ENCODE measurements around the gene CHRD. TPM values are rescaled to one million over a fixed set of nuclear protein-coding genes. Genes with fewer than 3 reads are reported as not detected.

Gene CHRD
- total RNA-seq, 1 experiment from 2014 or later: not detected

DNA sequence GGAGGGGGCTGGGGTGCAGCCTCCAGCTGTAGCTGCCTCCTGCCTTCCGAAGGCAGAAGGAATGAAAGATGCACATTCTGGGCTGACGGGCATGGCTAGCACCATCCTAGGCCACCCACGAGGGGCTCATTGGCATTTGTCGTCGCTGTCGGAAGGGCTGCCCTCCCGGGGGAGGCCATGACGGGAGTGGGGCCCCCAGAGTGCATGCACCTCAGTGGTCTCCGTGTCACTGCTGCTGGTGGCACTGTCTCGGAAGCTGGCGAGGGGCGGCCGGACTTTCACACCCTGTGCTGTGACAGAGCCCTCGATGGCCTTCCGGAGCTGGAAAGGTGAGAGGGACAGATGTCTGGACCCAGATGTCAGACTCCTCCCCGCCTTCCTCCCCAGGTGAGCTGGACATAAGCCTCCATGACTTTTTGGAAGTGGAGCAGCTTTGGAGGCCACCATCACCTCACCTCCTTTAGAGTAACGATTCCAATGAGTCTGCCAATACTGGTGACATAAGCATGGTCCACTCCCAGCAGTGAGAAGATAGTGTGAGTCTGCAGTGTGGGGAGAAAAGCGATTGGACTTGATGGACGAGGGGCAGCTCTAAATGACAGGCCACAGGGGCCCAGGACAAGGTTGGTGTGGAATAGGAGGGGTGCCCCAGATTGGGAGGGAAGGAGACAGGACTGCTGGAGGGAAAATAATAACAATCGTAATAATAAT, 33.2 kb upstream of the CHRD start:
- DNase-seq (ENCODE audit: low read depth): no peak

DNA sequence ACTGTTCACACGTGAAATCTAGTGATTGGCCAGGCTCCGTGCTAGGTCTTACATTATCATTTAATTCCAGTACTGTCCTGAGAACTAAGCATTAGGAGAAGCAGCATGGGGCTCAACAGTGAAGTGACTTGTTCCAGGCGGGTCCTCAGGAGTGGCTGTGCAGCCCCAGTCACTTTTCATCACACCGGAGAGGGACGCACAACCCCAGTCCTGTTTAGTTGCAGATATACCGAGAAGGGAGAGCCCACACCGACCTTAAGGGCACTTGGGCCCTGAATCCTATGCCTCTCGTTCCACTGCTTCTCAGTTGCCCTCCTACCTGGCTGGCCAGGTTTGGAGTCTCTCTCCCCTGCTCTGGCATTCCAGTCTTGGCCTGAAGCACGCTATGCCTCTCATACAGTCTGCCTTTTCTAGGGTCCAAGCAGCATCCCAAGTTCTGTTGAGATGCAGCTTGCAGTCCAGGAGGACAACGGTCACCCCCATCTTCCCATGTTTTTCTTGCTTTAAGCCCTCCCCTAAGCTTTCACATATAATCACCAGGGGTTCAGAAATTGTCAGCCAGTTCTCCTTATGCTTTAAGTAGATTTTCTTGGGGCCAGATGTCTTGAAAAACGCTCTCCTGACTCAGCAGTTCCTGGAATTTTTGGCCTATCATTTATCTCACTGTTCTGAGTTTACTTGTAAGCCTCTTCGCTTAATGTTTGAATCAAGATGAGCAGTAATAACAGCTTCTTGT, 32.4 kb upstream of the CHRD start:
- no peak for DNase-seq (ENCODE audit: low read depth)

DNA sequence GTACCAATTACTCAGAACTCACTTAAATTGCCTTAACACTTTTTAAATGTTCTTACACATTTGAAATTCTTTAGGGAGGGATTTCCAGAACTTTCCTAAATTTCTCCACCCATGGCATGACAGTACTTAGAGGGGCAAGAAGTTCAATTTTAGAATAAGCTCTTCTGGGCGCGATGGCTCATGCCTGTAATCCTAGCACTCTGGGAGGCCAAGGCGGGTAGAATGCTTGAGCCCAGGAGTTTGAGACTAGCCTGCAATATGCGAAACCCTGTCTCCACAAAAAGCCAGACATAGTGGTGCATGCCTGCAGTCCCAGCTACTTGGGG, 31.8 kb upstream of the CHRD start:
- no peak for DNase-seq (ENCODE audit: low read depth)

DNA sequence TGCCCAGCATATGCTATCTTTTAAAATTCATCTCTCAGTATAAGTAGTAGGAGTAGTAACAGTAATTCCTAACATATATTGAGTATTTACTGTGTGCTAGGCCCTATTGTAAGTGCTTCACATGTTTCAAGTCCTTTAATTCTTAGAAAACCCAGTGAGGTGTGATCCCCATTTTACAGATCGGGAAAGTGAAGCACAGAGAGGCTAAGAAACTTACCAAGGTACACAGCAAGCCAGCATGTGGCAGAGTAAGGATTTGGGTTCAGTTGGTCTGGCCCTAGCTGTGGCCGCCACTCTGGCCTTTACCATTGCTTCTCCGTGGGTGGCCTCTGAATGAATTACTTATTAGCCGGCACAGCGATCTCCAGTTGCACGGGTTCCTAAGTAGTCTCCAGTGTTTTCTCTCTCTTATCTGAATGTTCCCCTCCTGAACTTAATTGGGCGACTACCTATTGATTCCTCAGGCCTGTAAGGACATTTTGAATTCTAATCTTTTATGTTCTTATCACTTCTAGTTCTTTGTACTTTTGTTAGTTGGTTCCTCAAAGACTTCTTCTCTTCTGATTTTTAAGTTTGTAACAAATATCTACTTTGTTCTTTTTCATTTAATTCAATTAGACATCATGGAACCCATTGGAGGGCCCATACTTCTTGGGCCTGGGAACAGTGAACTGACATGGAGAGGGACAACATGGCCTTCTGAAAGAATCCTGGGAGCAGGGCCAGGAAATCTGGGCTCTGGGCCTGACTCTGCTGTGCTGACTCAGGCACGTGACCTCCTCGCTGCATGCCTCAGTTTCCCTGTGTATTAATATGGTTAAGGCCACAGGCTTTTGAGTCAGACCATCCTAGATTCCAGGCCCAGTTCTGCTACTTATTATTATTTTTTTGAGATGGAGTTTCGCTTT, 30.0 kb upstream of the CHRD start:
- DNase-seq (ENCODE audit: low read depth): no peak

DNA sequence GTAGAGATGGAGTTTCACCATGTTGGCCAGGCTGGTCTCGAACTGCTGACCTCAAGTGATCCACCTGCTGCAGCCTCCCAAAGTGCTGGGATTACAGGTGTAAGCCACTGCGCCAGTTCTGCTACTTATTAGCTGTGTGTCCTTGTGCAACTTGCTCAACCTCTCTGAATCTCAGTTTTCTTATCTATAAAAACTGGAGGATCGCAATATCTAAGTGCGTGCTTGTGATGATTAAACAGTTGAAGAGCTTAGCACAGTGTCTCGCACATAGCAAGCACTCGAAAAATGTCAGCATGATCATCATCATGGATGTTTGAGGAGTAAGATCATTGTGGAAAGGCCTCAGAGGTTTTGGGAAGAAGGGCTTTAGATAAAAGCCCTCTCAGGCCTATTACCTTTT, 29.2 kb upstream of the CHRD start:
- no peak for DNase-seq (ENCODE audit: low read depth)

DNA sequence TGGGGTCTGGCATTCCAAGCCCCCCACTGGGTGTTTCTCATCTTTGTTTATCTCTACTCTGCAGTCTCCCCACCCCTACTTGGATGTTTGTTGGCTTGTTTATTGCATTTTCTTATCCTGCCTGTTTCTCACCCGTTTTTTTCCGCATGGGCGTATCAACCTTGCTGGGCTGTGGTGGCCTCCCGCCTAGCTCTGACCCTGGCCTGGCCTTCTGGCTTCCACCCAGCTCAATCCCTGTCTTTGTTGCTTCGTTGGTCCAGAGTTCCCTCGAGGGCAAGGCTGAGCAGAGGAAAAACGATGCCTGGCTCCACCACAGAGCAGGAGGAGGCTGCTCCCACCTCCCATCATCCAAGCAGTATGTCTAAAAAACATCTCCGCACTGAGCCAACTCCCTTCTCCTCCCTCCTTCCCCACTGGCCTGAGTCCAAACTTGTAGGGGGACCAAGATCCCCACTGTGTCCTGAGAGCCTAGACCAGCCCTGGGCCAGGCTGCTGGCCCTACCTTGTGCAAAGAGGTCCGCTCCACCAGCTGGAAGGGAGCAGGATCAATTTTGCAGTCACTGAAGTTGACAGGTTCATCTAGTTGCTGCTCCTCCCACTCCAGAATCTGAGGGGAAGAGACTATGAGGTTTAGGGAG, 28.2 kb upstream of the CHRD start:
- DNase-seq (ENCODE audit: low read depth): no peak

DNA sequence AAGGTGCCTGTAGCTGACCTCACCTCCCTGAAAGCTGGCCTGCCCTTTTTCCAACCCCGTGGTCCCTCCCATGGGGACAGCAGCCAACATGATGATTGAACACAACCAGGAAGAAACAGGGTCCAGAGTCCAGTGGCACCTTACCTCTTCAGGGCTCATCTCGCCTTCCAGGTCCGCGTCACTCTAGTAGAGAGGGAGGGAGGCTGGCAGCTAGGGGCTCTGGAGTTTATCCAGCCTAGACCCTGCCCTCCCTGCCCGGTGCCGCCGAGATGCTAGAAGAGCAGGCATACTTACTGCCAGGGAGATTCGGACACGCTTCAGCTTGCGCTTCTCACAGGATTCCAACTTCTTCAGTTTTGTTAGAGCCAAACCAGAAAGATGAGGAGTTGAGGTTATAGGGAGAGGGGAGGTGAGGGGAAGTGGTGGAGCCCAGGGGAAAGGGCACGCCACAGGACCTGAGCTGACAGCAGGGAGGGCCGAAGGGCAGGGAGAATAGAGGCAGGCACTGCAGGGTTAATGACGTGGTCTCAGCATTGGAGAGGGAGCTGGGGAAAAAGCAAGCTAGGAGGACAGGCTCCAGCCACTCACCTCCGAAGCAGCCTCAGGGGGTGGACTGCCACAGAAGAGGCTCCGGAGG, 27.6 kb upstream of the CHRD start:
- DNase-seq (ENCODE audit: low read depth): no peak

DNA sequence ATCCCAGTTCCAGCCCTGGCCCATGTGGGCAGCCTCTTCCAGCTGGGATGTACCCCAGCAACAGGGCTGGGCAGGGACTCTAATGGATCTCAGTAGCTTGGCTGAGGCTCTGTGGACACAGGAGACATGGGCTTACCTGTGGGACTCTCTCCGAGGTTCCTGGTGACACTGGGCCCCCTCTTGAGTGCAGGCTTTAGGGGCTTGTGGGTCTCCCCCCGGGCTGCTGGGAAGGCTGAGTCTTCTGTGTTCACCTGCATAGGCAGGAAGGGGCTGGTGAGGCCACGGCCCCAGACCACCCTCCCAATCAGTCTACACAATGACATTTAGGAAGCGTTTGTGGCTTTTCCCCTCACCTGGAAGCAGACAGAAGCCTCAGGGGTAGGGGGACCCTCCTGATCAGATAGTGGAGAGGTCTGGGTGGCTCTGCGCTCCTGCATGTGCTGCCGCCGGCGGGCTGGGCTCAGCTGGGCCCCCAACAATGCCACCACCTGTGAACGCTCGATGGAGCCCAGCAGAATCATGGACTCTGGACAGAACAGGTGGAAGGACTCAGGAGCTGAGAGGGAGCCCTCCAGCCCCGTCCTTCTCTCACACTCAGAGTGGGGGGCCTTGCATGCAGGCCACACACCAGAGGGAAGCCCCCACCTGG, 26.8 kb upstream of the CHRD start:
- DNase-seq (ENCODE audit: low read depth): no peak

DNA sequence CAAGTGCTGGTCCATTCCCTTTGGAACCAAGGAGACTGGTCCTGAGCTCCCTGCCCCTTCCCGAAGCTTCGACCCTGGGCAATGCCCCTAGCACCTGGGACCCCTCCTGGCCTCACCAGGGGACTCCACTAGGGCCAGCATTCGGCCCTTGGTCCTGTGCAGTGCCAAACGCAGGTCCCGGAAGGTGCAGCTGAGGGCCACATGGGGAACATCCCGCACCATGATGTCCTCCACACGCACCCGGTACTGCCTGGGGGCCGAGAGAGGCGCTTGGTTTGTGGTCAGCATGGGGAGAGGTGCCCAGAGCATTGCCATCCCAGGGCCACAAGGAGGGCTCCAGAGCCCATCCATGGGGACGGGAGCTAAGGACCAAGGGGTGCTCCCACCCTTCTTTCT, 26.3 kb upstream of the CHRD start:
- DNase-seq (ENCODE audit: low read depth): no peak

DNA sequence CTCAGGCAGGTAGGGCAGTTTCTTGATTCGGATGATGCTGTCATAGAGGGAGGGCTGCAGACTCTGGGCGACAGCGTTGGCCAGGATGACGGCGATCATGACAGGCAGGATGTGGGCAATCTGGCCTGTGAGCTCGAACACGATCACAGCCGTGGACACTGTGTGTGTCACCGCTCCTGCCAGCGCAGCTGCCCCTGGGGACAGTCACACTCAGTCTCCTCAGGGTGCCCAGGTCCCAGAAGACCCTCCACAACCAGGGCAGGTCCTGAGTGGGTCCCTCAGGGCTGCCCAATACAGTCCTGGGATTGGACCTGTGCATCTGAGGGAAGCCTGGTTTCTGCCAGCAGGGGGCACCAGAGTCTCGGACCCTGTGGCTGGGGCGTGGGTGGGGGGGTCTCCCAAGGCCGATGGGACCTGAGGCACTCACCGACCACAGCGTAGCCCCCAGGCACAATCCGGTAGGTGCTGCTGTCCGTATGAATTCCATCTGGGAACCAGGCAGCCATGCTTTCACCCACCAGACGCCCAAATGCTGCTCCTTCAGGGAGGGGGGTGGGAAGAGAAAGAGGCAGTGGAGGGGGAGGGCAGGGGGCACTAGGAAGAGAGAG, 25.6 kb upstream of the CHRD start:
- peak; percentile 25 for DNase-seq (ENCODE audit: low read depth)

DNA sequence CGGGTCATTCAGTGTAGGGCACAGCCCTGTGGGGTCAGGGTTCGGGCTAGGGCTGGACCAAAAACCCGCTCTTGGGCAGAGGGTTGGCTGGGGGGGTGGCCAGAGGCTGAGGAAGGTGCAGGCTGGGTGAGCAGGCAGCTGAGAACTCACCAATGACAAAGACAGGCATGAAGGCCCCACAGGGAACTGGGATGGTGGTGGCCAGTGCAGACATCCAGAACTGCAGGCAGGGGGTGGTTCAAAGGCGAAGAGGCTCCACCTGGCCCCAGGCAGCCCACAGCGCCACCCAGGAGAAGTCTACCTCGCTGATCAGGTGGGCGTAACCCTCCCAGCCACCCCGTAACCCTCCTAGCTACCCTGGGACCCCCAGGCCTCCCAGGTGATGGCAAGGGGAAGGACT, 25.1 kb upstream of the CHRD start:
- no peak for DNase-seq (ENCODE audit: low read depth)

DNA sequence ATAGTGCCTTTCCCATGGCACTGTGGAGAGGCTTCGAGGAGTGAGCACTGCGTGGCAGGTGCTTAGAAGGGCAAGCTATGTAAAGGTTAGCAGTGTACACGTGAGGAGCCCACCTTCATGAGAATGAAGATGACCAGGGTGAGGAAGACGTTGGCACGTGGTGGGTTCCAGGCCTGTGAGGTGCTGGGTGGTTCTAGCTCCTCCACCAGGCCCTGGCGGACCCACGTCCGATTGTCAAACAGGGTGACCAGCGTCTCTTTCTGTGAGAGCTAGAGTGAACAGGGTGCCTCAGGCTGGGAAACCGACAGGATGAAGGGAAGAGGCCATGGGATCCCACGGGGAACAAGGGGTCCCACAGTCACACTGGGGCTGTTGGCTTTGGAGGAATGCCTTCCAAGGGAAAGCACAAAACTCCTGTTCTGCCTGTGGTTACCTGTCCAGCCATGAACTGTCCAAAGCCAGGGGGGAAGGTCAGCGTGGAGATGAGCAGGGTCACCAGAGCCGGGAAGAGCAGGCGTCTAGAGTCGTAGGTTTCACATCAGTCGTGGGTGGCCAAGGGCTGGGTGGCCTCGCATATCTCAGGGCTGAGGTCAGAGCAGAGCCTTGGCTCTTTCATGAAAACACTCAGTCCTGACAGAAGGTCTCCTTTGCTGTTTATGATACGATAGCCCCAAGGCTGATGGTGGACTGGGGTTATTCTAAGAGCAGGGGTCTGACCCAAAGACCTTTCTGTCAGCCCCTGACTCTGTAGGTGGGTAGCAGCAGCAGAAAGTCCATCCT, 24.4 kb upstream of the CHRD start:
- no peak for DNase-seq (ENCODE audit: low read depth)

DNA sequence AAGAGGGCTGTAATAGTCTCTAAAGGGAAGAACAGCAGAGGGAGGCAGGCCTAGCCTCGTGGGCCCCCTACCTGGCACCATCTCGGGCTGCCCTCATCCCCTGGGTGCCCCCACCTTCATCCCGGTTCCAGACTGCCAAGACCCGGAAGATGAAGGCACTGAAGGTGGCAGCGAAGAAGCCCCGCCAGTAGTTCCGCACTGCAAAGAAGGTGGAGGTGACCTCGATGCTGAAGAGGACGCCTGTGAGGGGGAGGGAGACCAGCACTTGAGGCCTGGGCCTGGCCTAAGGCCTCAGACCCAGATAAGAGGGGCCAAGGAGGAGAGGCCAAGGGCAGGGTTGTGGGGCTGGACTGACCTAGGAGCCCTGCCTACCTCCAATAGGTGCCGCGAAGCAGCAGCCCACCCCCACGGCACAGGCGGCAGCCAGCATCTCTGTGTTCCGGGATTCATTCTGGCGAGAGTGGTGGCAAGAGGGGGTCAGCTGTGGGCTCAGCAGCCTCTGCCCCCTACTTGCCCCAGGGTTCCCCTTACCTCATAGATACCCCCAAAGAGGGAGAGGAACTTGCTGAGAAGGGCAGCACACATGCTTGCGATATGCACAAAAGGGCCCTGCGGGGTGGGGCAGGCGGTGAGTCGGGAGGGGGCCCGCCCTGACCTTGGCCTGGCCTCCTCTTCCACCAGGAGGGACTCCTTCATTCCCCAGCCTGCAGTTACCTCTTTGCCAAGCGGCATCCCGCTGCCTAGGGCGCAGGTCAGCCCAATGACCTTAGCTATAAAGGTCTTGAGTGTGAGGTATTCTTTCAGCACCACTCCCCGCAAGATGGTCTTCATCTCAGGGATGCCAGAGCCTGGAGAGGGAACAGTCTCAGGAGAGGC, 22.4 kb upstream of the CHRD start:
- DNase-seq (ENCODE audit: low read depth): no peak

DNA sequence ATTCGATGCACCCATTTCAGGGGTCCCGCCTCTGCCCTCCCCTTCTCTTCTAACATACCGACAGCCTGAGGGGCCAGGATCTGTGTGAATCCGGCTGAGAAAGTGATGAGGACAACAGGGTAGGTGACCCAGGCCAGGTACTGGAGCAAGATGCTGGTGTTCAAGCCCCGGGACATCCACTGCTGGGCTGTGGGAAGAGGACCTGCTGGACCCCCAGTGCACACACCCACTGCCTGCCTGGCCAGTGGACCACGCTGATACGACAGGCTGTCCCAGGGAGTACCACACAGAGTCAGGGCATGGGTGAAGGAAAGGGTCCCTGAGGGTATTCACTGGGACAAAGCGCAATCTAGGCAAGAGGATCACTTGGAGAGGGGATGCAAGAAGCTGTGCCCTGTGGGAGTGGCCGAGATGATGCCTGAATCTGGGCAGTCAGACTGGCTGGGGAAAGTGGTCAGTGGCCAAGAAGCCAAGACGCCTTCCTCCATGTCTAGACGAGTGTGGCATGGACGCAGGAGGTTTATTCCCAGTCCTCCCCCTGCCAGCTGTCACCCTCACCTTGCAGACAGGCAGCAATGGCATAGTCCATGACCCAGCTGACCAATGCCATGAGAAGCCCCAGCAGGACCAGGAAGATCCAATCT, 21.6 kb upstream of the CHRD start:
- DNase-seq (ENCODE audit: low read depth): no peak

DNA sequence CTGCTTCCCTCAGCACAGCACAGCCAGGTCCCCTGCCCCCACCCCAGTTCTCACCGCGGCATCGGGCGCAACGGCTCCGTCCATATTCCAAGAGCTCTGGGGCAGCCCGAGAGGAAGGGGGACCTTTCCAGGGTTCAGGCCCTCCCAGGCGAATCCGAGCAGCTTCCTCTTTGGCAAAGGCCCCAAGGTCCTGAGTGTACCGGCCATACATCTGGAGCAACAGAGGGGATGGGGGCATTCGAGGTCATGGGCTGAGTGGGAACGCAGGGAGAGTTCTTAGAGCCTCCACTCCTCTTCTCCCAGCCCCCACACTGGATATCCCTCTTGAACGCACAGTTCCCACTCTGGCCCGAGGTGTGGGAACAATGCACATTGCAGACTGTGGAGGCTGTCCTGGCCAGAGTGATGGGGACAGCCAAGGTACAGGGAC, 20.9 kb upstream of the CHRD start:
- no peak for DNase-seq (ENCODE audit: low read depth)

DNA sequence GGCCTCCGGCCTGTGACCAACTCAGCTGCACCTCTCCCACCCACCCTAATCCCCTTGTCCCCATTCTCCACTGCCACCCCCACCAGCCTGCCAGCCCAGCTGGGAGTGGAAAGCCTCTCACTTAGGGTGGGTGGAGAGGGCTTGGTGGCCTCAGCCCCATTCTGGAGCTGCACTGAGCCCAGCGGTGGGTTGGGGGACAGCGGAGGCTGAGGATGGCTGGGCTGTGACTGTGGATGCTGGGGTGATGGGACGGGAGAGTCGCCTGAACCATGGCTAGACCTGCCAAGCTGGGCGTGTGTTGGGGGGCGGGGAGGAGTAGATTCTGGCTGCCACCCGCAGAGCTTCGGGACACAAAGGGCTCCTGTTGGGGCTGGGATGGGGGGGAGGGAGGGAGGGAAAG, 20.2 kb upstream of the CHRD start:
- DNase-seq (ENCODE audit: low read depth): no peak

DNA sequence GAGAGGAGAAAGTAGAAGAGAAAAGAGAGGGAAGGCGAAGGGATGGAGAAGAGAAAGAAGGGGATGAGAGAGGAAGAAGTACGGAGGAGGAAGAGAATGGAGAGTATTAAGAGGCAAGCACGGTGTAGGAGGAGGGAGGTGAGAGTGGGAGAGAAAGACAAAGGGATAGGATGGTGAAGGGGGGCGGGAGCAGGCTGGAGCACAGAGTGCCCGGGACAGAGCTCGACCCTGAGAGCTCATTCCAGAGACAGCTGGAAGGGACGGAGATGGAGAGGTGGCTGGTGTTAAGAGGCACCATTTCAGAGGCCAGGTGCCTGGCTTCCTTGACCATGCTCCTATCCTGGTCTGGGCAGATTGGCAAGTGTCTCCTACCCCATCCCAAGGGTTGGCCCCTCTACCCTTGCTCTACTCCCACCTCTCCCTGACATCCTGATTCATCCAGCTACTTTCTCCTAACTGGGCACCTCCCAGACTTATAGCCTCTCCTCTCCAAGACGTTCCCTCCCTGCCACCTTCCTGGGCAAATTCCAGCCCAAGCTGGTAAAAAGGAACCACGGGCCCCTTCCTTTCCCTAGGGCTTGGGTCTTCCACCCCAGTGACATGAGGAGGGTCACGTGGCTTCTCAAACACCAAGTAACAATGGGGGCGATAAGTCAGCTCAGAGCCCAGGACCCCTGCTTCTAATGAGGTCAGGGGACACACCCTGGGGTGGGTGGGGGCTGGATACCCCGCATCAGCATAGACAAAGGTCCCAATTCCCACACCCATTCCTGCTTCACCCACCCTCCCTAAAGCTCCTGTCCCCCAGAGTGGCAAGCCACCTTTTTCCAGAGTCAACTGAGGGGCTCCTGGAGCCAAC, 19.6 kb upstream of the CHRD start:
- DNase-seq (ENCODE audit: low read depth): no peak
